HG02588 (cell line): ENCODE data around the gene ARF3.

Experiments
- ATAC-seq: cut with Tn5 transposase; IDR thresholded peaks from one replicate; pipeline ENCODE4 v1.9.1; 2021; ENCODE audit warnings: mild to moderate bottlenecking, moderate library complexity; ENCODE audit not compliant: unreplicated experiment

Gene ARF3

GRCh38 chr12:48968467-48968866 lies 11.2 kb upstream of the ARF3 start:
- ATAC-seq, result no peak

- no peak for ATAC-seq
Observed at GRCh38 chr12:48967991-48968390, 10.7 kb upstream of the ARF3 start.

GRCh38 chr12:48966177-48966895 lies 9.0 kb upstream of the ARF3 start:
- no peak for ATAC-seq

GRCh38 chr12:48965298-48965838 lies 8.1 kb upstream of the ARF3 start:
- no peak for ATAC-seq

- no peak for ATAC-seq
Observed at GRCh38 chr12:48961801-48962200, 4.5 kb upstream of the ARF3 start.

- no peak for ATAC-seq
Observed at GRCh38 chr12:48961331-48961730, 4.0 kb upstream of the ARF3 start.

GRCh38 chr12:48960834-48961233 lies 3.5 kb upstream of the ARF3 start:
- ATAC-seq, result no peak

GRCh38 chr12:48958049-48958388 lies 732 bp upstream of the ARF3 start:
- no peak for ATAC-seq

- no peak for ATAC-seq
Observed at GRCh38 chr12:48956279-48957140, 777 bp downstream of the ARF3 start.

GRCh38 chr12:48954841-48955501 lies 2.3 kb downstream of the ARF3 start:
- ATAC-seq, result no peak

GRCh38 chr12:48954061-48954460 lies 3.2 kb downstream of the ARF3 start:
- ATAC-seq, result no peak

GRCh38 chr12:48952691-48953090 lies 4.6 kb downstream of the ARF3 start:
- ATAC-seq, result no peak

GRCh38 chr12:48947727-48948126 lies 9.6 kb downstream of the ARF3 start:
- no peak for ATAC-seq

GRCh38 chr12:48946943-48947342 lies 10.3 kb downstream of the ARF3 start:
- no peak for ATAC-seq

- no peak for ATAC-seq
Observed at GRCh38 chr12:48946205-48946604, 11.1 kb downstream of the ARF3 start.

- no peak for ATAC-seq
Observed at GRCh38 chr12:48943221-48943620, 14.1 kb downstream of the ARF3 start.

GRCh38 chr12:48940181-48940580 lies 17.1 kb downstream of the ARF3 start:
- no peak for ATAC-seq

- ATAC-seq, result no peak
Observed at GRCh38 chr12:48938805-48939204, 18.5 kb downstream of the ARF3 start.

GRCh38 chr12:48937170-48937569 lies 20.1 kb downstream of the ARF3 start:
- no peak for ATAC-seq

GRCh38 chr12:48936379-48936979 lies 20.8 kb downstream of the ARF3 start:
- no peak for ATAC-seq

- no peak for ATAC-seq
Observed at GRCh38 chr12:48934312-48934706, 23.0 kb downstream of the ARF3 start.
